ENCODE data around the gene TRPV6.

TRPV6 gene

GRCh38 chr7:142927949-142928348 is 42.4 kb upstream of the TRPV6 start:
- no peak for DNase-seq (ENCODE audit: low spot score)
- TF ChIP-seq CTCF (IDR thresholded peaks at IDR 0.05; ENCODE audit: extremely low read depth, insufficient read depth, missing control alignments), result no peak
- in situ Hi-C loops (cut with MboI; ENCODE audit: low pct_unique_long_range_greater_than_20kb, low sequenced_read_pairs, unreplicated experiment), result no loop called here

- TF ChIP-seq CTCF (IDR thresholded peaks at IDR 0.05; ENCODE audit: extremely low read depth, insufficient read depth, missing control alignments), result no peak
- in situ Hi-C loops (cut with MboI; ENCODE audit: low pct_unique_long_range_greater_than_20kb, low sequenced_read_pairs, unreplicated experiment), result no loop called here
- no peak for DNase-seq (ENCODE audit: low spot score)
Measured at GRCh38 chr7:142927085-142927745, 41.7 kb upstream of the TRPV6 start.

- in situ Hi-C loops (cut with MboI; ENCODE audit: low pct_unique_long_range_greater_than_20kb, low sequenced_read_pairs, unreplicated experiment), result no loop called here
- no peak for TF ChIP-seq CTCF (IDR thresholded peaks at IDR 0.05; ENCODE audit: extremely low read depth, insufficient read depth, missing control alignments)
- no peak for DNase-seq (ENCODE audit: low spot score)
Measured at GRCh38 chr7:142925413-142925812, 39.9 kb upstream of the TRPV6 start.

GRCh38 chr7:142923391-142923790 is 37.8 kb upstream of the TRPV6 start:
- in situ Hi-C loops (cut with MboI; ENCODE audit: low pct_unique_long_range_greater_than_20kb, low sequenced_read_pairs, unreplicated experiment), result no loop called here
- DNase-seq (ENCODE audit: low spot score), result no peak
- TF ChIP-seq CTCF (IDR thresholded peaks at IDR 0.05; ENCODE audit: extremely low read depth, insufficient read depth, missing control alignments), result no peak

- in situ Hi-C loops (cut with MboI; ENCODE audit: low pct_unique_long_range_greater_than_20kb, low sequenced_read_pairs, unreplicated experiment), result no loop called here
- DNase-seq (ENCODE audit: low spot score), result no peak
- no peak for TF ChIP-seq CTCF (IDR thresholded peaks at IDR 0.05; ENCODE audit: extremely low read depth, insufficient read depth, missing control alignments)
Measured at GRCh38 chr7:142919656-142920055, 34.1 kb upstream of the TRPV6 start.

GRCh38 chr7:142918901-142919300 is 33.4 kb upstream of the TRPV6 start:
- in situ Hi-C loops (cut with MboI; ENCODE audit: low pct_unique_long_range_greater_than_20kb, low sequenced_read_pairs, unreplicated experiment), result no loop called here
- no peak for TF ChIP-seq CTCF (IDR thresholded peaks at IDR 0.05; ENCODE audit: extremely low read depth, insufficient read depth, missing control alignments)
- DNase-seq (ENCODE audit: low spot score), result no peak
